Measurements from ENCODE around the gene KCNA10.
"Not testable (repeated sequence)": the region's sequence is repeated elsewhere in the genome, so short reads cannot be mapped to it uniquely, and the experiment has no call there.

GRCh38 chr1:110510921-110511320 lies 8.1 kb downstream of the KCNA10 start:
- not testable (repeated sequence) for TF ChIP-seq EZH2 (IDR thresholded peaks at IDR 0.05; ENCODE audit: insufficient read depth, low read length); CTCF (IDR thresholded peaks at IDR 0.05; ENCODE audit: insufficient read depth, low read depth, low read length)

All from astrocyte (in vitro differentiated cells and primary cell).